ENCODE measurements around the gene CHST11. TPM values are rescaled to one million over a fixed set of nuclear protein-coding genes. Genes with fewer than 3 reads are reported as not detected.

Gene CHST11
- polyA plus RNA-seq, 1 donor (not counting 4 experiments of a cell fraction or from before 2014, with no cell fraction given), result 11.9 TPM

DNA sequence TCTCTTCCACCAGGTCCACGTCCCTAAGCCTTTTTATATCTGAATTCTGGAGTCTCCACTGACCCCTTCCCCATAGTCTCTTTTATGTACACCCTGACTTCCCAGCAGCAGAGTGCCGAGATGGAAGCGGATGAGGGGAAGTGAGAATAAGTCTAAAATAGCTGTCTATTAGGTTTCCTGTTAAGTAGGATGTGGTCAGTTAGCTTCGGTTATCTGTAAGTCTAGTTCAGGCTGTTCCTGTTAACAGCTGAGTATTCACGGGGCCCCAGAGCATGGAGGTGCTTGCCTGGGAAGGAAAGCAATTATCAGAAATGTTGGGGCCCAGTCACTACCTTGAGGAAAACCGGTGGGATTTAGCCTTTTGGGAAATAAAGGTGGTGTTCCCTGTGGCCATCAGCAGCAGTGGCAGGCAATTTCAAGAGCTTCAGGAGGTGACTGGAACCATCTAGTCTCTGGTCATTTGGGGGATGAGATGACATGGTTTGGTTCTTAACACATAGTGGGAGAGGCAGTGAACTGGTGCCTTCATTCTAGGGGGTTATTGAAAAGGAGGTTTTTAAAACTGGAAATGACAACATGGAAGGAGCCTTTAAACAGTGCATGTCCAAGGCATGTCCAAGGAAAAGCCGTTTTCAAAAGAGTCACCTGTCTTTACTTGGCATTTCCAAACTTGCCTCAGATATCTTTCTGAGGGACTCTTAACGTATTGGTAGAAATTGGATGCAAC lies 21.8 kb downstream of the CHST11 start:
- dilution Hi-C loops (cut with MboI; ENCODE audit: extremely low pct_ligation_motif_present, low sequenced_read_pairs), result no loop called here
- Histone ChIP-seq H3K9me3 (ENCODE audit: control insufficient read depth, low read depth, low read length) (no peaks in the 10 kb centered on the region), H3K9ac (ENCODE audit: control insufficient read depth, extremely low read depth, insufficient read depth, low read length) (no peak overlapping the region), H2AFZ (ENCODE audit: control insufficient read depth, low read length) (no peak overlapping the region), H3K4me2 (ENCODE audit: control insufficient read depth, extremely low read depth, insufficient read depth, low read depth, low read length) (no peak overlapping the region), H3K27me3 (ENCODE audit: control insufficient read depth, extremely low read depth, insufficient read depth, low read length) (no peaks in the 10 kb centered on the region), H3K4me1 (ENCODE audit: control insufficient read depth, extremely low read depth, insufficient read depth, low read length) (peaks cover 8% of the 10 kb centered on the region), H3K27ac (ENCODE audit: control insufficient read depth, insufficient read depth, low read length) (no peak overlapping the region), H3K4me3 (ENCODE audit: control insufficient read depth in 2 of 3, extremely low read depth in 1 of 3, insufficient read depth in 2 of 3, low read depth in 1 of 3, low read length in 3 of 3) (no peak overlapping the region), H3K79me2 (ENCODE audit: control insufficient read depth, insufficient read depth, low read length) (peaks cover 35% of the 10 kb centered on the region), H3K9me1 (ENCODE audit: control insufficient read depth, extremely low read depth, insufficient read depth, low read length) (no peaks in the 10 kb centered on the region), H3K36me3 (ENCODE audit: control insufficient read depth in 2 of 2, extremely low read depth in 1 of 2, insufficient read depth in 2 of 2, low read length in 2 of 2) (peaks cover 1 to 7% of the 10 kb centered on the region in 2 experiments), H4K20me1 (ENCODE audit: control insufficient read depth, extremely low read depth, insufficient read depth, low read length) (no peaks in the 10 kb centered on the region)
- TF ChIP-seq, protein P1, sequence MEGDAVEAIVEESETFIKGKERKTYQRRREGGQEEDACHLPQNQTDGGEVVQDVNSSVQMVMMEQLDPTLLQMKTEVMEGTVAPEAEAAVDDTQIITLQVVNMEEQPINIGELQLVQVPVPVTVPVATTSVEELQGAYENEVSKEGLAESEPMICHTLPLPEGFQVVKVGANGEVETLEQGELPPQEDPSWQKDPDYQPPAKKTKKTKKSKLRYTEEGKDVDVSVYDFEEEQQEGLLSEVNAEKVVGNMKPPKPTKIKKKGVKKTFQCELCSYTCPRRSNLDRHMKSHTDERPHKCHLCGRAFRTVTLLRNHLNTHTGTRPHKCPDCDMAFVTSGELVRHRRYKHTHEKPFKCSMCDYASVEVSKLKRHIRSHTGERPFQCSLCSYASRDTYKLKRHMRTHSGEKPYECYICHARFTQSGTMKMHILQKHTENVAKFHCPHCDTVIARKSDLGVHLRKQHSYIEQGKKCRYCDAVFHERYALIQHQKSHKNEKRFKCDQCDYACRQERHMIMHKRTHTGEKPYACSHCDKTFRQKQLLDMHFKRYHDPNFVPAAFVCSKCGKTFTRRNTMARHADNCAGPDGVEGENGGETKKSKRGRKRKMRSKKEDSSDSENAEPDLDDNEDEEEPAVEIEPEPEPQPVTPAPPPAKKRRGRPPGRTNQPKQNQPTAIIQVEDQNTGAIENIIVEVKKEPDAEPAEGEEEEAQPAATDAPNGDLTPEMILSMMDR (optimal IDR thresholded peaks at IDR 0.05 in 1 of 3, IDR thresholded peaks at IDR 0.05 in 1 of 3, conservative IDR thresholded peaks at IDR 0.05 in 1 of 3; ENCODE audit: extremely low read depth in 1 of 3, insufficient read depth in 2 of 3, low read length in 3 of 3), result no peak
- TF ChIP-seq EZH2 (IDR thresholded peaks at IDR 0.05; ENCODE audit: low read length), result no peak
- FAIRE-seq, result no peak
- DNase-seq (ENCODE audit: low read depth, low spot score), result no peak

DNA sequence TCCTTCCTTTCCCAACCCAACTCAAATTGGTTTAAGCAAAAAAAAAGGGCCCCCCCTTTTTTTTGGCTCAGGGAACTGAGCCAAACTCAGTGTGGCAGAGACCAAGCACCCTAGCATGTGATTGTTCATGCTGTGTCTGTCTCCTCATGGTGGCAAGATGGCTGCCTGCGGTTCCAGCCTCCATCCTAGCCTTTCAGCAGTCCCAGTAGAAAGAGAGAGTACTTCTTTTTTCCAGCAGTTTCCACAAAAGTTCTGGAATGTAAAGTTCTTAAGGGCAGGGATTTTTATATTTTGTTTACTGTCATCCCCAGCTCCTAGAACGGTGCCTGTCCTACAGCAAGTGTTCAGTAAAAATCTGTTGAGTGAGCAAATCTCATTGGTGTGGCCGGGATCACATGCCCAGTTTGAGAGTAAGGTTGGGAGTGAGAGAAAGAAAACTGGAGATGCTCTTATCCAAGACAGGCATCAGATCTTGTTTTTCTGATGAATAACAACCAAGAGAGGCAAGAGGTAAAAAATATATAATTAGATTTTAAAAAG lies 22.4 kb downstream of the CHST11 start:
- no peaks in the 10 kb centered on the region for H3K27me3 ChIP-seq (ENCODE audit: control insufficient read depth, extremely low read depth, insufficient read depth, low read length)
- DNase-seq (ENCODE audit: low read depth, low spot score), result no peak
- no peak overlapping the region for H3K4me3 ChIP-seq (ENCODE audit: control insufficient read depth in 2 of 3, extremely low read depth in 1 of 3, insufficient read depth in 2 of 3, low read depth in 1 of 3, low read length in 3 of 3)
- no peaks in the 10 kb centered on the region for H3K9me1 ChIP-seq (ENCODE audit: control insufficient read depth, extremely low read depth, insufficient read depth, low read length)
- peaks cover 1 to 7% of the 10 kb centered on the region in 2 experiments for H3K36me3 ChIP-seq (ENCODE audit: control insufficient read depth in 2 of 2, extremely low read depth in 1 of 2, insufficient read depth in 2 of 2, low read length in 2 of 2)
- H3K27ac ChIP-seq (ENCODE audit: control insufficient read depth, insufficient read depth, low read length), result no peak overlapping the region
- no peaks in the 10 kb centered on the region for H4K20me1 ChIP-seq (ENCODE audit: control insufficient read depth, extremely low read depth, insufficient read depth, low read length)
- H3K4me2 ChIP-seq (ENCODE audit: control insufficient read depth, extremely low read depth, insufficient read depth, low read depth, low read length), result no peak overlapping the region
- peaks cover 42% of the 10 kb centered on the region for H3K79me2 ChIP-seq (ENCODE audit: control insufficient read depth, insufficient read depth, low read length)
- H3K4me1 ChIP-seq (ENCODE audit: control insufficient read depth, extremely low read depth, insufficient read depth, low read length), result peaks cover 8% of the 10 kb centered on the region
- dilution Hi-C loops (cut with MboI; ENCODE audit: extremely low pct_ligation_motif_present, low sequenced_read_pairs), result no loop called here
- no peak overlapping the region for H2AFZ ChIP-seq (ENCODE audit: control insufficient read depth, low read length)
- FAIRE-seq, result no peak
- no peaks in the 10 kb centered on the region for H3K9me3 ChIP-seq (ENCODE audit: control insufficient read depth, low read depth, low read length)
- TF ChIP-seq EZH2 (IDR thresholded peaks at IDR 0.05; ENCODE audit: low read length), result no peak
- TF ChIP-seq, protein P1 (optimal IDR thresholded peaks at IDR 0.05 in 1 of 3, IDR thresholded peaks at IDR 0.05 in 1 of 3, conservative IDR thresholded peaks at IDR 0.05 in 1 of 3; ENCODE audit: extremely low read depth in 1 of 3, insufficient read depth in 2 of 3, low read length in 3 of 3), result no peak
- H3K9ac ChIP-seq (ENCODE audit: control insufficient read depth, extremely low read depth, insufficient read depth, low read length), result no peak overlapping the region
